NCI-H526 (cell line): ENCODE data around the gene LYPLAL1.
"Not testable (repeated sequence)": the region's sequence is repeated elsewhere in the genome, so short reads cannot be mapped to it uniquely, and the experiment has no call there.

Experiments
- DNase-seq, 2 experiments: peaks; one replicate each; lab custom pipeline; 2025; lab: John Stamatoyannopoulos, UW

The LYPLAL1 gene

GRCh38 chr1:219215477-219215876 is 41.8 kb downstream of the LYPLAL1 start:
- DNase-seq: no peak

GRCh38 chr1:219220945-219221344 is 47.3 kb downstream of the LYPLAL1 start:
- DNase-seq: no peak

GRCh38 chr1:219223496-219223895 is 49.8 kb downstream of the LYPLAL1 start:
- DNase-seq: no peak

GRCh38 chr1:219226196-219226595 is 52.5 kb downstream of the LYPLAL1 start:
- no peak for DNase-seq

GRCh38 chr1:219227360-219228057 is 53.8 kb downstream of the LYPLAL1 start:
- DNase-seq: no peak

GRCh38 chr1:219228058-219228419 is 54.4 kb downstream of the LYPLAL1 start:
- no peak for DNase-seq

- no peak for DNase-seq
Measured at GRCh38 chr1:219232890-219233289, 59.2 kb downstream of the LYPLAL1 start.

- no peak for DNase-seq
Measured at GRCh38 chr1:219235903-219236481, 62.3 kb downstream of the LYPLAL1 start.

- DNase-seq: no peak
Measured at GRCh38 chr1:219236933-219237610, 63.4 kb downstream of the LYPLAL1 start.

- DNase-seq: no peak
Measured at GRCh38 chr1:219239518-219239917, 65.8 kb downstream of the LYPLAL1 start.

GRCh38 chr1:219244864-219245263 is 71.2 kb downstream of the LYPLAL1 start:
- no peak for DNase-seq

- no peak for DNase-seq
Measured at GRCh38 chr1:219247441-219247840, 73.8 kb downstream of the LYPLAL1 start.

GRCh38 chr1:219250468-219250867 is 76.8 kb downstream of the LYPLAL1 start:
- not testable (repeated sequence) for DNase-seq

- no peak for DNase-seq
Measured at GRCh38 chr1:219257751-219258150, 84.1 kb downstream of the LYPLAL1 start.

- DNase-seq: no peak
Measured at GRCh38 chr1:219261454-219261853, 87.8 kb downstream of the LYPLAL1 start.
